HCT116 (cell line): Measurements from ENCODE around the gene KXD1.

Source experiments
- YY1 ChIP-seq: IDR thresholded peaks from 2 replicates; pipeline ENCODE4 v1.6.1; 2011; ENCODE audit warnings: low read length, low read depth, moderate library complexity, mild to moderate bottlenecking; ENCODE audit not compliant: insufficient replicate concordance; ENCODE audit errors: extremely low read depth
- TF ChIP-seq, protein P1 (sequence below), 3 experiments: fragments of 200-600 bp in 1 of 3; sonication (generic) in 1 of 3; IDR thresholded peaks in 2 of 3; conservative IDR thresholded peaks in 1 of 3; 2 replicates each; pipeline ENCODE4 v1.5.1; 2012 to 2017; ENCODE audit warnings: low read depth in 2 of 3, low read length in 2 of 3, antibody characterized with exemption in 1 of 3, borderline replicate concordance in 1 of 3, control low read depth in 1 of 3, mild to moderate bottlenecking in 1 of 3, mixed read lengths in 1 of 3, mixed run types in 1 of 3, moderate library complexity in 1 of 3; ENCODE audit not compliant: insufficient read depth in 1 of 3

DNA sequence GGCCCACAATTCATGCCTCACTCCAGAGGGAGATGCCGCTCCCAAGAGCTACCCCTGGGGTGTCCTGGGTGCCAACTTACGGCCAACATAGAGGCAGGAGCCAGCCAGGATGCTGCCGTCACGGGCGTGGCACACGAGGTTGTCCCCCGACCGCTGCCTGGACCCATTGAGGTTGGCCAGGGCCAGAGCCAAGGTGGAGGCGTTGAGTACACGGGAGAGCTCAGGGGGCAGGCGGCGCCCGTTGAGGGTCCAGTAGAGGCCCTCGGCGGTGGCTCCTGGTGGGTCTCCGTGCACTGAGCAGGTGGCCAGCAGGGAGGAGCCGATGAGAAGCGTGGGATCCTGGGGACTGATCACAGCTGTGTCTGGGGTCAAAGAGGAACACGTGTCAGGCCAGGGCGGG lies 41.8 kb downstream of the KXD1 start:
- TF ChIP-seq YY1 = no peak
- TF ChIP-seq, protein P1, sequence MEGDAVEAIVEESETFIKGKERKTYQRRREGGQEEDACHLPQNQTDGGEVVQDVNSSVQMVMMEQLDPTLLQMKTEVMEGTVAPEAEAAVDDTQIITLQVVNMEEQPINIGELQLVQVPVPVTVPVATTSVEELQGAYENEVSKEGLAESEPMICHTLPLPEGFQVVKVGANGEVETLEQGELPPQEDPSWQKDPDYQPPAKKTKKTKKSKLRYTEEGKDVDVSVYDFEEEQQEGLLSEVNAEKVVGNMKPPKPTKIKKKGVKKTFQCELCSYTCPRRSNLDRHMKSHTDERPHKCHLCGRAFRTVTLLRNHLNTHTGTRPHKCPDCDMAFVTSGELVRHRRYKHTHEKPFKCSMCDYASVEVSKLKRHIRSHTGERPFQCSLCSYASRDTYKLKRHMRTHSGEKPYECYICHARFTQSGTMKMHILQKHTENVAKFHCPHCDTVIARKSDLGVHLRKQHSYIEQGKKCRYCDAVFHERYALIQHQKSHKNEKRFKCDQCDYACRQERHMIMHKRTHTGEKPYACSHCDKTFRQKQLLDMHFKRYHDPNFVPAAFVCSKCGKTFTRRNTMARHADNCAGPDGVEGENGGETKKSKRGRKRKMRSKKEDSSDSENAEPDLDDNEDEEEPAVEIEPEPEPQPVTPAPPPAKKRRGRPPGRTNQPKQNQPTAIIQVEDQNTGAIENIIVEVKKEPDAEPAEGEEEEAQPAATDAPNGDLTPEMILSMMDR (IDR thresholded peaks at IDR 0.05 in 2 of 3, conservative IDR thresholded peaks at IDR 0.05 in 1 of 3; ENCODE audit: borderline replicate concordance in 1 of 3, insufficient read depth in 1 of 3, low read depth in 2 of 3, low read length in 2 of 3) = no peak
